Body of pancreas (tissue), 4 donors: ENCODE measurements around the gene CEP135.

Experiments used
- POLR2A ChIP-seq, 3 donors: fragments of 450-650 bp; IDR thresholded peaks; one replicate each; pipeline ENCODE4 v1.6.1; 2016; ENCODE audit warnings: antibody characterized with exemption in 3 of 3, mild to moderate bottlenecking in 2 of 3
- TF ChIP-seq, protein P1 (sequence below), 7 experiments: fragments of 450-650 bp in 4 of 7; fragments of 200-600 bp in 3 of 7; sonication (generic) in 3 of 7; IDR thresholded peaks; one replicate each; pipeline ENCODE4 v1.5.1; 2016 to 2019; ENCODE audit warnings: antibody characterized with exemption in 7 of 7

DNA sequence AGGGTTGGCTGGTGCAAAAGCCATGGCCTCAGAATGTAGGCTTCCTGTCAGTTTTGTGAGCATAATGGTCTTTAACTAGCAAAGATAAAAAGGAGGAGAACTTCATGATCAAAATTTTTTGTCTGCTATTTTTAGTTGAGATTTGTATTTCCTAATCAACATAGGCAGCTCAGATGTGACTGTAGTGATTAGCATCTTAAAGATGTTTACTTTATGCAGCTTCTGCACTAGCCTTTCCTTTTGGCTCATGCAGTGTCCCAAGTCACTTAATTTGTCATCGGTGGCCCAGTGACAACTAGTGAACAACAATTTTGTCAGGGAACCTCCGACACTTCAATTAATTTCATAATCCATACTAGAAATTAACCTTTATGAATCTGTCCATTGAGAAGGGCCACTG, 109.8 kb downstream of the CEP135 start:
- TF ChIP-seq, protein P1, sequence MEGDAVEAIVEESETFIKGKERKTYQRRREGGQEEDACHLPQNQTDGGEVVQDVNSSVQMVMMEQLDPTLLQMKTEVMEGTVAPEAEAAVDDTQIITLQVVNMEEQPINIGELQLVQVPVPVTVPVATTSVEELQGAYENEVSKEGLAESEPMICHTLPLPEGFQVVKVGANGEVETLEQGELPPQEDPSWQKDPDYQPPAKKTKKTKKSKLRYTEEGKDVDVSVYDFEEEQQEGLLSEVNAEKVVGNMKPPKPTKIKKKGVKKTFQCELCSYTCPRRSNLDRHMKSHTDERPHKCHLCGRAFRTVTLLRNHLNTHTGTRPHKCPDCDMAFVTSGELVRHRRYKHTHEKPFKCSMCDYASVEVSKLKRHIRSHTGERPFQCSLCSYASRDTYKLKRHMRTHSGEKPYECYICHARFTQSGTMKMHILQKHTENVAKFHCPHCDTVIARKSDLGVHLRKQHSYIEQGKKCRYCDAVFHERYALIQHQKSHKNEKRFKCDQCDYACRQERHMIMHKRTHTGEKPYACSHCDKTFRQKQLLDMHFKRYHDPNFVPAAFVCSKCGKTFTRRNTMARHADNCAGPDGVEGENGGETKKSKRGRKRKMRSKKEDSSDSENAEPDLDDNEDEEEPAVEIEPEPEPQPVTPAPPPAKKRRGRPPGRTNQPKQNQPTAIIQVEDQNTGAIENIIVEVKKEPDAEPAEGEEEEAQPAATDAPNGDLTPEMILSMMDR (IDR thresholded peaks at IDR 0.05), result no peak
- TF ChIP-seq POLR2A (IDR thresholded peaks at IDR 0.05), result no peak
